NCI-H1105 treated with DMSO at 0.1 percent for 48 hours (cell line): ENCODE measurements around the gene KCTD21.

ENCODE experiments used
- DNase-seq: peaks from one replicate; lab custom pipeline; 2025; lab: John Stamatoyannopoulos, UW

Gene KCTD21

GRCh38 chr11:78139422-78140391, 48.7 kb downstream of the KCTD21 start, which contains the start of gene ALG8:
ALG8 (minus strand) TSS chr11:78139626; CDS start chr11:78139588, 38 bp downstream.
- DNase-seq, result peak; percentile 97

- peak; percentile 50 for DNase-seq
These were observed 49.6 kb downstream of the KCTD21 start for GRCh38 chr11:78138694-78139421.

- DNase-seq, result no peak
These were observed 50.1 kb downstream of the KCTD21 start for GRCh38 chr11:78138291-78138690.

- DNase-seq, result no peak
These were observed 56.0 kb downstream of the KCTD21 start for GRCh38 chr11:78132475-78132874.

- DNase-seq, result no peak
These were observed 56.5 kb downstream of the KCTD21 start for GRCh38 chr11:78131956-78132355.

GRCh38 chr11:78127403-78127802, 61.0 kb downstream of the KCTD21 start:
- DNase-seq, result no peak
